Mesenchymal stem cell (in vitro differentiated cells and primary cell): Measurements from ENCODE around the gene ADAMTSL1.

Experiments
- DNase-seq: peaks from one replicate; pipeline ENCODE4 v3.0.0-alpha.2; 2013
- H2AFZ ChIP-seq: one replicate; pipeline ENCODE4 v1.6.1; 2013; ENCODE audit warnings: low read depth, mild to moderate bottlenecking, control low read depth, inconsistent platforms, low read length, moderate library complexity
- H2AK5ac ChIP-seq: 2 replicates; pipeline ENCODE4 v1.6.1; 2013; ENCODE audit warnings: low read length, moderate library complexity, mild to moderate bottlenecking, inconsistent platforms; ENCODE audit not compliant: severe bottlenecking
- H2BK120ac ChIP-seq: one replicate; pipeline ENCODE4 v1.6.1; 2013; ENCODE audit warnings: low read depth, mild to moderate bottlenecking, inconsistent platforms, low read length, moderate library complexity
- H2BK12ac ChIP-seq, 2 experiments: one replicate each; pipeline ENCODE4 v1.6.1; 2013; ENCODE audit warnings: inconsistent platforms in 2 of 2, low read length in 2 of 2, mild to moderate bottlenecking in 2 of 2, moderate library complexity in 2 of 2, control low read depth in 1 of 2
- H2BK15ac ChIP-seq: one replicate; pipeline ENCODE4 v1.6.1; 2013; ENCODE audit warnings: mild to moderate bottlenecking, low read depth, inconsistent platforms; ENCODE audit not compliant: poor library complexity, severe bottlenecking
- H2BK5ac ChIP-seq: 2 replicates; pipeline ENCODE4 v1.6.1; 2013; ENCODE audit warnings: low read depth, mild to moderate bottlenecking, low read length, control low read depth, inconsistent platforms; ENCODE audit not compliant: poor library complexity, severe bottlenecking
- H3K14ac ChIP-seq, 2 experiments: one replicate each; pipeline ENCODE4 v1.6.1; 2013; ENCODE audit warnings: inconsistent platforms in 2 of 2, low read length in 2 of 2, control low read depth in 1 of 2, mild to moderate bottlenecking in 1 of 2, moderate library complexity in 1 of 2
- H3K18ac ChIP-seq, 2 experiments: one replicate each; pipeline ENCODE4 v1.6.1; 2013; ENCODE audit warnings: inconsistent platforms in 2 of 2, low read length in 2 of 2, control low read depth in 1 of 2, low read depth in 1 of 2, mild to moderate bottlenecking in 1 of 2
- H3K23ac ChIP-seq, 2 experiments: one replicate each; pipeline ENCODE4 v1.6.1; 2013; ENCODE audit warnings: inconsistent platforms in 2 of 2, low read length in 2 of 2, mild to moderate bottlenecking in 2 of 2, moderate library complexity in 2 of 2, control low read depth in 1 of 2
- H3K27ac ChIP-seq: 2 replicates; pipeline ENCODE4 v1.5.1; 2013; ENCODE audit warnings: mild to moderate bottlenecking, moderate library complexity, low read length, control low read depth, inconsistent platforms; ENCODE audit not compliant: poor library complexity, severe bottlenecking
- H3K27me3 ChIP-seq, 2 experiments: 2 replicates each; pipeline versions ENCODE4 v1.6.1 to v1.7.0; 2013; ENCODE audit warnings: low read length in 2 of 2, mild to moderate bottlenecking in 2 of 2, moderate library complexity in 2 of 2, control low read depth in 1 of 2, inconsistent platforms in 1 of 2; ENCODE audit not compliant: control insufficient read depth in 1 of 2, insufficient read depth in 1 of 2
- H3K36me3 ChIP-seq, 2 experiments: 2 replicates each; pipeline versions ENCODE4 v1.6.1 to v1.7.0; 2013; ENCODE audit warnings: low read length in 2 of 2, control low read depth in 1 of 2, inconsistent platforms in 1 of 2, low read depth in 1 of 2, mild to moderate bottlenecking in 1 of 2; ENCODE audit not compliant: insufficient read depth in 2 of 2, control insufficient read depth in 1 of 2
- H3K4ac ChIP-seq, 2 experiments: one replicate each; pipeline ENCODE4 v1.6.1; 2013; ENCODE audit warnings: inconsistent platforms in 2 of 2, low read length in 2 of 2, mild to moderate bottlenecking in 2 of 2, moderate library complexity in 2 of 2, control low read depth in 1 of 2, low read depth in 1 of 2
- H3K4me1 ChIP-seq: 2 replicates; pipeline ENCODE4 v1.6.1; 2013; ENCODE audit warnings: low read depth, low read length, control low read depth; ENCODE audit not compliant: control insufficient read depth, insufficient read depth
- H3K4me2 ChIP-seq: 2 replicates; pipeline ENCODE4 v1.6.1; 2013; ENCODE audit warnings: low read length, mild to moderate bottlenecking, inconsistent platforms; ENCODE audit not compliant: poor library complexity, severe bottlenecking
- H3K4me3 ChIP-seq, 2 experiments: 2 replicates each; pipeline versions ENCODE4 v1.5.1 to v1.7.0; 2013; ENCODE audit warnings: low read length in 2 of 2, mild to moderate bottlenecking in 2 of 2, control low read depth in 1 of 2, low read depth in 1 of 2; ENCODE audit not compliant: insufficient read depth in 1 of 2
- H3K79me1 ChIP-seq: replicated peaks from 2 replicates; pipeline ENCODE4 v1.6.1; 2013; ENCODE audit warnings: mild to moderate bottlenecking, control low read depth, low read length, inconsistent platforms; ENCODE audit not compliant: poor library complexity, severe bottlenecking
- H3K9ac ChIP-seq: 2 replicates; pipeline ENCODE4 v1.7.0; 2013; ENCODE audit warnings: mild to moderate bottlenecking, low read length, moderate library complexity
- H3K9me3 ChIP-seq: 2 replicates; pipeline ENCODE4 v1.7.0; 2013; ENCODE audit warnings: mild to moderate bottlenecking, low read length; ENCODE audit not compliant: control insufficient read depth
- H4K8ac ChIP-seq: one replicate; pipeline ENCODE4 v1.6.1; 2013; ENCODE audit warnings: inconsistent platforms, mild to moderate bottlenecking, low read length, moderate library complexity
- H4K91ac ChIP-seq: one replicate; pipeline ENCODE4 v1.6.1; 2013; ENCODE audit warnings: mild to moderate bottlenecking, low read length, inconsistent platforms
- WGBS: methylation state at CpG from one replicate; pipeline ENCODE4 v1.1.7; 2013; ENCODE audit warnings: mixed read lengths; 5-methylcytosine and 5-hydroxymethylcytosine counted together

ADAMTSL1 gene

GRCh38 chr9:18447541-18447940 lies 26.4 kb upstream of the ADAMTSL1 start:
- Histone ChIP-seq H2BK12ac (no peak overlapping the region), H3K79me1 (no peaks in the 10 kb centered on the region), H2BK5ac (no peak overlapping the region), H3K4ac (no peak overlapping the region), H3K14ac (no peak overlapping the region), H3K36me3 (no peaks in the 10 kb centered on the region), H3K27me3 (no peaks in the 10 kb centered on the region), H3K9ac (peak overlapping the region; percentile 44), H4K8ac (no peak overlapping the region), H3K9me3 (no peaks in the 10 kb centered on the region), H3K4me3 (peak overlapping the region in 1 of 2 experiments; percentile 34), H3K4me1 (no peaks in the 10 kb centered on the region), H3K23ac (no peak overlapping the region), H4K91ac (no peak overlapping the region), H2BK120ac (no peak overlapping the region), H3K27ac (no peak overlapping the region), H3K4me2 (no peak overlapping the region), H2AFZ (no peak overlapping the region), H2AK5ac (no peak overlapping the region), H2BK15ac (no peak overlapping the region), H3K18ac (no peak overlapping the region)
- WGBS, result 81% methylated on average over 3 of the region's 3 CpGs
- DNase-seq, result no peak

- no peak overlapping the region for H2BK120ac ChIP-seq
- H3K4ac ChIP-seq, result no peak overlapping the region
- H3K4me3 ChIP-seq, result no peak overlapping the region
- no peak overlapping the region for H3K27ac ChIP-seq
- H3K14ac ChIP-seq, result no peak overlapping the region
- H3K36me3 ChIP-seq, result no peaks in the 10 kb centered on the region
- H2AK5ac ChIP-seq, result no peak overlapping the region
- no peak overlapping the region for H3K4me2 ChIP-seq
- DNase-seq, result no peak
- no peak overlapping the region for H4K8ac ChIP-seq
- H3K9ac ChIP-seq, result no peak overlapping the region
- no peak overlapping the region for H3K18ac ChIP-seq
- no peaks in the 10 kb centered on the region for H3K4me1 ChIP-seq
- no peak overlapping the region for H2AFZ ChIP-seq
- no peak overlapping the region for H2BK12ac ChIP-seq
- no peak overlapping the region for H2BK5ac ChIP-seq
- H2BK15ac ChIP-seq, result no peak overlapping the region
- H3K79me1 ChIP-seq, result no peaks in the 10 kb centered on the region
- H3K9me3 ChIP-seq, result no peaks in the 10 kb centered on the region
- no peaks in the 10 kb centered on the region for H3K27me3 ChIP-seq
- H3K23ac ChIP-seq, result no peak overlapping the region
- H4K91ac ChIP-seq, result no peak overlapping the region
These were observed 25.9 kb upstream of the ADAMTSL1 start for GRCh38 chr9:18448101-18448500.

- H3K14ac ChIP-seq, result no peak overlapping the region
- no peak for DNase-seq
- H3K4ac ChIP-seq, result no peak overlapping the region
- H4K8ac ChIP-seq, result no peak overlapping the region
- no peak overlapping the region for H2AK5ac ChIP-seq
- H3K4me3 ChIP-seq, result no peak overlapping the region
- H3K79me1 ChIP-seq, result no peaks in the 10 kb centered on the region
- H3K23ac ChIP-seq, result no peak overlapping the region
- no peak overlapping the region for H2BK5ac ChIP-seq
- H3K27me3 ChIP-seq, result no peaks in the 10 kb centered on the region
- H3K9me3 ChIP-seq, result no peaks in the 10 kb centered on the region
- no peak overlapping the region for H2BK120ac ChIP-seq
- no peaks in the 10 kb centered on the region for H3K4me1 ChIP-seq
- H3K27ac ChIP-seq, result no peak overlapping the region
- no peak overlapping the region for H4K91ac ChIP-seq
- 67% methylated on average over 1 of the region's 3 CpGs for WGBS
- H3K9ac ChIP-seq, result peak overlapping the region; percentile 3
- no peak overlapping the region for H2BK15ac ChIP-seq
- no peak overlapping the region for H2BK12ac ChIP-seq
- no peak overlapping the region for H3K18ac ChIP-seq
- no peaks in the 10 kb centered on the region for H3K36me3 ChIP-seq
- H3K4me2 ChIP-seq, result no peak overlapping the region
- H2AFZ ChIP-seq, result no peak overlapping the region
These were observed 22.5 kb upstream of the ADAMTSL1 start for GRCh38 chr9:18451406-18451805.

GRCh38 chr9:18452276-18452675 lies 21.7 kb upstream of the ADAMTSL1 start:
- no peak overlapping the region for H3K18ac ChIP-seq
- H3K4me3 ChIP-seq, result peak overlapping the region in 1 of 2 experiments; percentile 8
- no peak overlapping the region for H2AK5ac ChIP-seq
- H2BK12ac ChIP-seq, result no peak overlapping the region
- H3K23ac ChIP-seq, result no peak overlapping the region
- WGBS, result 95% methylated on average over 2 of the region's 2 CpGs
- no peak overlapping the region for H2BK5ac ChIP-seq
- no peak overlapping the region for H3K14ac ChIP-seq
- H2AFZ ChIP-seq, result no peak overlapping the region
- DNase-seq, result no peak
- H3K4me1 ChIP-seq, result peaks cover under 1% of the 10 kb centered on the region
- H3K79me1 ChIP-seq, result no peaks in the 10 kb centered on the region
- no peak overlapping the region for H3K4me2 ChIP-seq
- no peaks in the 10 kb centered on the region for H3K9me3 ChIP-seq
- no peaks in the 10 kb centered on the region for H3K27me3 ChIP-seq
- no peak overlapping the region for H4K91ac ChIP-seq
- no peak overlapping the region for H3K9ac ChIP-seq
- H3K4ac ChIP-seq, result no peak overlapping the region
- no peak overlapping the region for H3K27ac ChIP-seq
- H4K8ac ChIP-seq, result no peak overlapping the region
- no peak overlapping the region for H2BK15ac ChIP-seq
- H2BK120ac ChIP-seq, result no peak overlapping the region
- no peaks in the 10 kb centered on the region for H3K36me3 ChIP-seq
